ENCODE data around the gene INCA1. TPM values are rescaled to one million over a fixed set of nuclear protein-coding genes. Genes with fewer than 3 reads are reported as not detected.

Gene INCA1
- total RNA-seq, 4 donors from 2014 or later = 3.4 TPM; not detected in 3

GRCh38 chr17:4999430-5000093 is 2.2 kb upstream of the INCA1 start:
- no peak for DNase-seq
- Histone ChIP-seq H3K4me1 (peaks cover 9 to 18% of the 10 kb centered on the region in 2 donors), H3K27ac (peak overlapping the region; percentile 94), H3K36me3 (no peaks in the 10 kb centered on the region), H3K27me3 (no peaks in the 10 kb centered on the region), H3K9me3 (no peaks in the 10 kb centered on the region), H3K4me3 (peak overlapping the region; percentile 78 to 93)
- TF ChIP-seq, protein P1, sequence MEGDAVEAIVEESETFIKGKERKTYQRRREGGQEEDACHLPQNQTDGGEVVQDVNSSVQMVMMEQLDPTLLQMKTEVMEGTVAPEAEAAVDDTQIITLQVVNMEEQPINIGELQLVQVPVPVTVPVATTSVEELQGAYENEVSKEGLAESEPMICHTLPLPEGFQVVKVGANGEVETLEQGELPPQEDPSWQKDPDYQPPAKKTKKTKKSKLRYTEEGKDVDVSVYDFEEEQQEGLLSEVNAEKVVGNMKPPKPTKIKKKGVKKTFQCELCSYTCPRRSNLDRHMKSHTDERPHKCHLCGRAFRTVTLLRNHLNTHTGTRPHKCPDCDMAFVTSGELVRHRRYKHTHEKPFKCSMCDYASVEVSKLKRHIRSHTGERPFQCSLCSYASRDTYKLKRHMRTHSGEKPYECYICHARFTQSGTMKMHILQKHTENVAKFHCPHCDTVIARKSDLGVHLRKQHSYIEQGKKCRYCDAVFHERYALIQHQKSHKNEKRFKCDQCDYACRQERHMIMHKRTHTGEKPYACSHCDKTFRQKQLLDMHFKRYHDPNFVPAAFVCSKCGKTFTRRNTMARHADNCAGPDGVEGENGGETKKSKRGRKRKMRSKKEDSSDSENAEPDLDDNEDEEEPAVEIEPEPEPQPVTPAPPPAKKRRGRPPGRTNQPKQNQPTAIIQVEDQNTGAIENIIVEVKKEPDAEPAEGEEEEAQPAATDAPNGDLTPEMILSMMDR (IDR thresholded peaks at IDR 0.05) = no peak
- TF ChIP-seq POLR2A (IDR thresholded peaks at IDR 0.05) = no peak
- intact Hi-C loops (cut with DNase I; ENCODE audit: low total_unique reads) = no loop called here

GRCh38 chr17:4998732-4999429 is 1.6 kb upstream of the INCA1 start:
- intact Hi-C loops (cut with DNase I; ENCODE audit: low total_unique reads) = no loop called here
- no peaks in the 10 kb centered on the region for H3K27me3 ChIP-seq
- peak overlapping the region; percentile 78 to 93 for H3K4me3 ChIP-seq
- H3K9me3 ChIP-seq = no peaks in the 10 kb centered on the region
- DNase-seq = peak in 1 of 2 donors; percentile 27
- peaks cover 9 to 18% of the 10 kb centered on the region in 2 donors for H3K4me1 ChIP-seq
- H3K36me3 ChIP-seq = no peaks in the 10 kb centered on the region
- TF ChIP-seq POLR2A (IDR thresholded peaks at IDR 0.05) = no peak
- TF ChIP-seq, protein P1 (IDR thresholded peaks at IDR 0.05) = no peak
- H3K27ac ChIP-seq = peak overlapping the region; percentile 94

DNA sequence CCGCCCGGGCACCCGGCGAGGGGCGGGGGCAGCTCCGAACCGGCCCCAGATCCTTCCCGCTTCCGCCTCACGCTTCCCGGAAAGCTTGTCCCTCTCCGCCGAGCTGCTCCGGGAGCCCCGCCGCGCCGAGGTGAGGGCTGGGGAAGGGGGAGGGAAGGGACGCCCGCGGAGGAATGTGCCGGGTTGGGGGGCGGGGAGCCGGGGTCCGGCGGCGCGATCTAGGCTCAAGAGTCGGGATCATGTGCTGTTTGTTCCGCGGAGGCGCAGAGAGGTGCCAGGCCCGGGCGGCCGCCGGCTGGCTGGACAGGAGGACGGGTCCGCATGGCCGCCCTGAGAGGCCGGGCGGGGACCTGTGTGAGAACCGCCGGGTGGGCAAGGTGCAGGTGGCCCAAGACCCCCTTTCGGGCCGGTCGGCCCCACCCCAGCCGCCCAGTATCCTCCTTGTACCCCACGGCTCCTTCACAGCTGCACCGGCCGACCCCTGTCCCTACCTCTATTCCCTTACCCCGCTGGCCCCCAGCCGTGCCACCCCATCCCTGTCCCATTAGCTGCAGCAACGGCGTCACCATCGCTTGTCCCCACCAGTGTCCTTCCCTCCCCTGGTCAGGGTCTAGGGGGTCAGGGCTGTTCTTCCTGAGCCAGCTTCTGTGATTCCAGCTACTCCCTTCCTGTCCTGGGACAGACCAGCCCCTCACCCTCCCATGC is 857 bp upstream of the INCA1 start:
- DNase-seq = peak in 1 of 2 donors; percentile 46
- Histone ChIP-seq H3K27ac (peak overlapping the region; percentile 94), H3K36me3 (no peaks in the 10 kb centered on the region), H3K27me3 (no peaks in the 10 kb centered on the region), H3K9me3 (no peaks in the 10 kb centered on the region), H3K4me1 (peaks cover 9 to 18% of the 10 kb centered on the region in 2 donors), H3K4me3 (peak overlapping the region; percentile 78 to 93)
- TF ChIP-seq, protein P1 (IDR thresholded peaks at IDR 0.05) = no peak
- peak in 1 of 2 donors; percentile 23 for TF ChIP-seq POLR2A (IDR thresholded peaks at IDR 0.05)
- intact Hi-C loops (cut with DNase I; ENCODE audit: low total_unique reads) = no loop called here

DNA sequence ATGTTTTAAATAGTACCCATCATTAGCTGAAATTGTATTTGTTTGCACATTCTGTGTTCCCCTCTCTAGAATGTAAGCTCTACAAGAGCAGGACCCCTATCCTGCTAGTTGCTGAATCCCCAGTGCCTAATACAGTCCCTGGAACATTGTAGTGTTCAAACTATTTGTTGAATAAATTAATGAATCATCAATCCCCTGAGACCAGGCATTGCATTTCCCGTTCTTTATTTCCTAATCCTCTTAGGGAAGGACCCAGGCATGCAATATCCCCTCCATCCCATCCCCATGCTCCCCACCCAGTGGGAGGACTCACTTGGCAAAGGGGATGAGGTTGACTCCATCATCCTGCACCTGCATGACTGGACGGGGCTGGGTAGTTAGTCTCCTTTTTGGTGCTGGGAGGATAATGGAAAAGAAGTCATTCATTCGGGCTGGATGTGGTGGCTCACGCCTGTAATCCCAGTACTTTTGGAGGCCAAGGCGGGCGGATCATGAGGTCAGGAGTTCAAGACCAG is 3.2 kb downstream of the INCA1 start:
- H3K4me3 ChIP-seq = no peak overlapping the region
- no peaks in the 10 kb centered on the region for H3K36me3 ChIP-seq
- no peaks in the 10 kb centered on the region for H3K27me3 ChIP-seq
- peaks cover 1 to 8% of the 10 kb centered on the region in 2 donors for H3K4me1 ChIP-seq
- no peak for DNase-seq
- no peaks in the 10 kb centered on the region for H3K9me3 ChIP-seq
- intact Hi-C loops (cut with DNase I; ENCODE audit: low total_unique reads) = no loop called here
- no peak overlapping the region for H3K27ac ChIP-seq
- TF ChIP-seq, protein P1 (IDR thresholded peaks at IDR 0.05) = no peak
- TF ChIP-seq POLR2A (IDR thresholded peaks at IDR 0.05) = no peak
